Lower leg skin (tissue), 4 donors: Measurements from ENCODE around the gene POU6F1. TPM values are rescaled to one million over a fixed set of nuclear protein-coding genes. Genes with fewer than 3 reads are reported as not detected.
"Not testable (repeated sequence)": the region's sequence is repeated elsewhere in the genome, so short reads cannot be mapped to it uniquely, and the experiment has no call there.

Source experiments
- DNase-seq, 2 donors: peaks; one replicate each; pipeline ENCODE4 v3.0.0-alpha.2; 2019; ENCODE audit warnings: low spot score in 2 of 2
- H3K4me3 ChIP-seq: fragments of 200-600 bp; sonication (generic); 2 replicates; pipeline ENCODE4 v1.5.1; 2017; ENCODE audit warnings: mild to moderate bottlenecking, low read depth; ENCODE audit not compliant: poor library complexity, severe bottlenecking
- POLR2A ChIP-seq, 2 donors: fragments of 450-650 bp; IDR thresholded peaks; one replicate each; pipeline ENCODE4 v1.6.1; 2016 to 2017; ENCODE audit warnings: antibody characterized with exemption in 2 of 2, mild to moderate bottlenecking in 1 of 2, moderate library complexity in 1 of 2
- WGBS, 2 donors: methylation state at CpG; one replicate each; pipeline ENCODE4 v1.1.5; 2018; 5-methylcytosine and 5-hydroxymethylcytosine counted together
- intact Hi-C: fragments of 100-400 bp; cut with DNase I; formaldehyde crosslinking; loops from one replicate; pipeline ENCODE4 v1.15.0; 2023; ENCODE audit warnings: low total_unique reads
- total RNA-seq, 4 donors: library from RNA; depleted of rRNA; stranded (reverse); fragments of >200 nt; gene quantifications; one replicate each; pipeline ENCODE4 v1.1.0, GENCODE V29; 2016
- TF ChIP-seq, protein P1 (sequence below), 3 donors: fragments of 450-650 bp; IDR thresholded peaks; one replicate each; pipeline ENCODE4 v1.5.1; 2016; ENCODE audit warnings: antibody characterized with exemption in 3 of 3, mild to moderate bottlenecking in 3 of 3, moderate library complexity in 2 of 3

The POU6F1 gene, protein sequence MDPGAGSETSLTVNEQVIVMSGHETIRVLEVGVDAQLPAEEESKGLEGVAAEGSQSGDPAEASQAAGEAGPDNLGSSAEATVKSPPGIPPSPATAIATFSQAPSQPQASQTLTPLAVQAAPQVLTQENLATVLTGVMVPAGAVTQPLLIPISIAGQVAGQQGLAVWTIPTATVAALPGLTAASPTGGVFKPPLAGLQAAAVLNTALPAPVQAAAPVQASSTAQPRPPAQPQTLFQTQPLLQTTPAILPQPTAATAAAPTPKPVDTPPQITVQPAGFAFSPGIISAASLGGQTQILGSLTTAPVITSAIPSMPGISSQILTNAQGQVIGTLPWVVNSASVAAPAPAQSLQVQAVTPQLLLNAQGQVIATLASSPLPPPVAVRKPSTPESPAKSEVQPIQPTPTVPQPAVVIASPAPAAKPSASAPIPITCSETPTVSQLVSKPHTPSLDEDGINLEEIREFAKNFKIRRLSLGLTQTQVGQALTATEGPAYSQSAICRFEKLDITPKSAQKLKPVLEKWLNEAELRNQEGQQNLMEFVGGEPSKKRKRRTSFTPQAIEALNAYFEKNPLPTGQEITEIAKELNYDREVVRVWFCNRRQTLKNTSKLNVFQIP
- total RNA-seq, result 10 to 100 TPM in 2 of 4 donors, 1 to 10 TPM in 2; 5.5 to 20.2 (median 10.6) TPM

DNA sequence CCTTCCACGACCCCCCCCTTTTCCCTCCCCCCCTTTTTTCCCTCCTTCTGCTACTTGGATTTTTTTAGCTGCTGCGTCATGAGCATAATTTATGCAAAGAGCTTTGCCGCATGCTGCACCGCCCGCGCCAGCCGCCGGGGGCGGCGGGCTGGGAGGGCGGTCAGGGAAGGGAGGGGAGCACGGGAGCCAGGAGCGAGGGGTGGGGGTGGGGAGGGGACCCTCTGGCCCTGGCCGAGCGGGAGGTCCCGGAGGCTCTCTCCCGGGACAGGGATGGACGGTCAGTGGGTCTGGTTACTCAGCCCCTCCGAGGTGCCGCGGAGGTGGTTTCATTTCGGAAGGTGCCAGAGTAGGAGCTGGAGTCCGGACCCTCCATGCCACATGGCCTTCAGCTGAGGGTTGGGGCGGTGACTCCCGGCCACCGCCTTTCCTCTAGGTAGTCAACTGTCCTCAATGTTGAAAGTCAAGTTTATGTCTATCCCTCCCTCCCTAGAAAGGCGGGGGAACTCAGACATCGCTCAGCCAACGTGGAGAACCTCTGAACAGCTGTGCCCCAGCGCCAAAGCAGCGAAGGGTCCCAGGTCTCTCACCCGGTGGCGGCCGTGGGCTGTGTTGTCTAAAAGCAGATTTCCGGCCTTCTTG lies at the start of gene POU6F1:
Gene POU6F1 (minus strand): TSS at position 95 of the 639 bp plus-strand sequence. CDS start 11,226 bp downstream, outside the sequence.
- peak within 1 kb of the TSS; percentile 67 for H3K4me3 ChIP-seq
- intact Hi-C loops, result no loop called here
- WGBS, 2 donors, result 0% methylated on average over 28 to 31 of the region's 35 CpGs
- peak; percentile 54 to 94 for DNase-seq
- TF ChIP-seq POLR2A (IDR thresholded peaks at IDR 0.05), result no peak

DNA sequence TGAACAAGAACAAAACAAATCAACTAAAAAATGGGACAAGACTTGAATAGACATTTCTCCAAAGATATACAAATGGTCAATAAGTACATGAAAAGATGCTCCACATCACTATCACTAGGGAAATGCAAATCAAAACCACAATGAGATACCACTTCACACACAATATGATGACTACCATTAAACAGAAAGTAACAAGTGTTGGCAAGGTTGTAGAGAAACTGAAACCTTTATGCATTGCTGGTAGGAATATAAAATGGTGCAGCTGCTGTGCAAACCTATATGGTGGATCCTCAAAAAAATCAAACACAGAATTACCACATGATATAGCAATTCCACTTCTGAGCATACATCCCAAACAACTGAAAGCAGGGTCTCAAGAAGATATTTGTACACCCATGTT lies 47.2 kb upstream of the POU6F1 start:
- intact Hi-C loops, result loop anchor here (5.0 kb wide), 1 partner anchor 77 kb away; no protein-coding TSS in a partner anchor
- no peak for TF ChIP-seq POLR2A (IDR thresholded peaks at IDR 0.05)
- TF ChIP-seq, protein P1, sequence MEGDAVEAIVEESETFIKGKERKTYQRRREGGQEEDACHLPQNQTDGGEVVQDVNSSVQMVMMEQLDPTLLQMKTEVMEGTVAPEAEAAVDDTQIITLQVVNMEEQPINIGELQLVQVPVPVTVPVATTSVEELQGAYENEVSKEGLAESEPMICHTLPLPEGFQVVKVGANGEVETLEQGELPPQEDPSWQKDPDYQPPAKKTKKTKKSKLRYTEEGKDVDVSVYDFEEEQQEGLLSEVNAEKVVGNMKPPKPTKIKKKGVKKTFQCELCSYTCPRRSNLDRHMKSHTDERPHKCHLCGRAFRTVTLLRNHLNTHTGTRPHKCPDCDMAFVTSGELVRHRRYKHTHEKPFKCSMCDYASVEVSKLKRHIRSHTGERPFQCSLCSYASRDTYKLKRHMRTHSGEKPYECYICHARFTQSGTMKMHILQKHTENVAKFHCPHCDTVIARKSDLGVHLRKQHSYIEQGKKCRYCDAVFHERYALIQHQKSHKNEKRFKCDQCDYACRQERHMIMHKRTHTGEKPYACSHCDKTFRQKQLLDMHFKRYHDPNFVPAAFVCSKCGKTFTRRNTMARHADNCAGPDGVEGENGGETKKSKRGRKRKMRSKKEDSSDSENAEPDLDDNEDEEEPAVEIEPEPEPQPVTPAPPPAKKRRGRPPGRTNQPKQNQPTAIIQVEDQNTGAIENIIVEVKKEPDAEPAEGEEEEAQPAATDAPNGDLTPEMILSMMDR (IDR thresholded peaks at IDR 0.05), result no peak
- no peak overlapping the region for H3K4me3 ChIP-seq
- DNase-seq, result no peak

DNA sequence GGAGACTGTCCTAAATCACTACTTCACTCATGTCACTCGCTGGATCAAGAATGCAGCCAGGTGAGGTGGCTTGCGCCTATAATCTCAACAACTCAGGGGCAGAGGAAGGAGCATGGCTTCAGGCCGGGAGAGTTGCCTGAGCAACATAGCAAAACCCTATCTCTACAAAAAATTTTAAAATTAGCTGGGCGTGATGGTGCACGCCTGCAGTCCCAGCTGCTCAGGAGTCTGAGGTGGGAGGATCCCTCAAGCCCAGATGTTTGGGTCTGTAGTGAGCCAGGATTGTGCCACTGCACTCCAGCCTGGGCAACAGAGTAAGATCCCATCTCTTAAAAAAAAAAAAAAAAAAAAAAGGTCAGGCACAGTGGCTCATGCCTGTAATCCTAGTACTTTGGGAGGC lies 46.4 kb upstream of the POU6F1 start:
- no peak for TF ChIP-seq POLR2A (IDR thresholded peaks at IDR 0.05)
- TF ChIP-seq, protein P1 (IDR thresholded peaks at IDR 0.05), result no peak
- no peak for DNase-seq
- intact Hi-C loops, result no loop called here
- H3K4me3 ChIP-seq, result no peak overlapping the region
- 59 to 70% methylated on average over 5 of the region's 5 CpGs for WGBS, 2 donors

DNA sequence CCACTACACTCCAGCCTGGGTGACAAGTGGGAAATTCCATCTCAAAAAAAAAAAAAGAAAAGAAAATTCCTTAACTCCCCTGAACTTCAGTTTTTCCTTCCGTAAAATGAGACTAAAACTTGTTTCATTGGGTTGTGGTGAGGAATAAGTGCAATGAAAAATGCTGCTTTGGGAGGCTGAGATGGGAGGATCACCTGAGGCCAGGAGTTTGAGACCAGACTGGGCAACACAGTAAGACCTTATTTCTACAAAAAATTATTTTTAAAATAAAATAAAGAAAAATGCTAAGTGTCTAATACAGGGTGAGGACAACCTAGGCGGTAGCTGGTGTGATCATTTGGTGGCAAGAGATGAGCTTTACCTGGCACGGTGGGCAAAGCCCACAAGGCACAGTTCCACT lies 45.5 kb upstream of the POU6F1 start:
- intact Hi-C loops, result no loop called here
- WGBS, 2 donors, result 93 to 95% methylated on average over 3 of the region's 3 CpGs
- H3K4me3 ChIP-seq, result no peak overlapping the region
- TF ChIP-seq, protein P1 (IDR thresholded peaks at IDR 0.05), result no peak
- no peak for TF ChIP-seq POLR2A (IDR thresholded peaks at IDR 0.05)
- no peak for DNase-seq

DNA sequence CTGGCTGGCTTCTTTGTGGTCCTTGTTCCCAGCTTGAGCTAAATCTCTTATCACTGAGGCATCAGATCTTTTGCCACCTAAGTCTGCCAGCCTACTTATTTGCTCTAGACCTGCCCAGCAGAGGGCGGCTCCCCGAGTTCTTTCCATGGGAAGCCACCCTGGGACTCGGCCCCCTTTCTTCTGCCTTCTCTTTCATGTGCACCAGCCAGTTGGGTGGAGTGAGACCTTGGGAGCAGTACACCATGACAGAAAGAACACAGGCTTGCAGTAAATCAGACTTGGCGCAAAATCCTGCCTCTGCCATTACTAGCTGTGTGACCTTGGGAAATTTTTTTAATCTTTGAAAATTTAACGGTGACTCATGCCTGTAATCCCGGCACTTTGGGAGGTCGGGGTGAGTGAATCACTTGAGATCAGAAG lies 44.9 kb upstream of the POU6F1 start:
- no peak overlapping the region for H3K4me3 ChIP-seq
- 13 to 50% methylated on average over 7 of the region's 7 CpGs for WGBS, 2 donors
- DNase-seq, result no peak
- no peak for TF ChIP-seq POLR2A (IDR thresholded peaks at IDR 0.05)
- TF ChIP-seq, protein P1 (IDR thresholded peaks at IDR 0.05), result no peak
- intact Hi-C loops, result no loop called here

DNA sequence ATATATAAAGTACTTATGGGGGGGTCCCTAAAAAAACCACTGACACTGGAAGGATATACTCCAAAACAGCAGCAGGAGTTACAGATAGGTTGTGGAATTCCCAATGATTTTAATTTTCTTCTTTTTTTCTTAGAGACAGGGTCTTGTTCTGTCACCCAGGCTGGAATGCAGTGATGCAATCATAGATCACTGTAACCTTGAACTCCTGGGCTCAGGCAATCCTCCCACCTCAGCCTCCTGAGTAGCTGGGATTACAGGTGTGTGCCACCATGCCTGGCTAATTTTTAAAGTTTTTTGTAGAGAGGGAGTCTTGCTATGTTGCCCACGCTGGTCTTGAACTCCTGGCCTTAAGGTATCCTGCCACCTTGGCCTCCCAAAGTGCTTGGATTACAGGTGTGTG lies 41.7 kb upstream of the POU6F1 start:
- DNase-seq, H3K4me3 ChIP-seq, intact Hi-C loops: not testable (repeated sequence)
- WGBS, 2 donors, result 96 to 100% methylated on average over 1 of the region's 1 CpG
